ENCODE data around the gene PRDM16.

PRDM16 gene

GRCh38 chr1:3313576-3313950, 244.6 kb downstream of the PRDM16 start:
- Histone ChIP-seq H3K27ac (no peak overlapping the region), H4K20me1 (no peaks in the 10 kb centered on the region; the same call in 1 of the 2 replicates), H3K27me3 (peaks cover 33% of the 10 kb centered on the region), H3K9me3 (peaks cover 21% of the 10 kb centered on the region), H3K36me3 (no peaks in the 10 kb centered on the region), H3K4me2 (no peak overlapping the region), H3K9ac (no peak overlapping the region), H3K4me1 (peaks cover 27% of the 10 kb centered on the region), H3K4me3 (no peak overlapping the region)
- TF ChIP-seq Cebpa-rat (IDR thresholded peaks at IDR 0.05): no peak

- no peak overlapping the region for H3K4me3 ChIP-seq
- peak overlapping the region; percentile 62 for H3K4me2 ChIP-seq
- peaks cover 27% of the 10 kb centered on the region for H3K4me1 ChIP-seq
- no peak for TF ChIP-seq Cebpa-rat (IDR thresholded peaks at IDR 0.05)
- no peak overlapping the region for H3K27ac ChIP-seq
- H3K9ac ChIP-seq: no peak overlapping the region
- no peaks in the 10 kb centered on the region for H4K20me1 ChIP-seq
- peaks cover 21% of the 10 kb centered on the region for H3K9me3 ChIP-seq
- H3K36me3 ChIP-seq: no peaks in the 10 kb centered on the region
- peaks cover 33% of the 10 kb centered on the region for H3K27me3 ChIP-seq
Measured at GRCh38 chr1:3314491-3315381, 245.7 kb downstream of the PRDM16 start.

- Histone ChIP-seq H3K9ac (no peak overlapping the region), H3K4me2 (peak overlapping the region; percentile 3; the same call in 1 of the 2 replicates), H3K27ac (no peak overlapping the region), H3K4me1 (peaks cover 34% of the 10 kb centered on the region), H3K4me3 (no peak overlapping the region), H3K9me3 (peaks cover 21% of the 10 kb centered on the region), H4K20me1 (no peaks in the 10 kb centered on the region), H3K36me3 (no peaks in the 10 kb centered on the region), H3K27me3 (peaks cover 33% of the 10 kb centered on the region)
- TF ChIP-seq Cebpa-rat (IDR thresholded peaks at IDR 0.05): no peak
Measured at GRCh38 chr1:3315399-3316339, 246.7 kb downstream of the PRDM16 start.

- no peak for TF ChIP-seq Cebpa-rat (IDR thresholded peaks at IDR 0.05)
- H3K9ac ChIP-seq: no peak overlapping the region
- peaks cover 41% of the 10 kb centered on the region for H3K4me1 ChIP-seq
- H3K27ac ChIP-seq: peak overlapping the region; percentile 18; the same call in 1 of the 2 replicates
- H3K36me3 ChIP-seq: no peaks in the 10 kb centered on the region
- peaks cover 33% of the 10 kb centered on the region for H3K27me3 ChIP-seq
- H3K9me3 ChIP-seq: peaks cover 21% of the 10 kb centered on the region
- H4K20me1 ChIP-seq: no peaks in the 10 kb centered on the region
- no peak overlapping the region for H3K4me2 ChIP-seq
- H3K4me3 ChIP-seq: no peak overlapping the region
Measured at GRCh38 chr1:3316340-3316943, 247.4 kb downstream of the PRDM16 start.

GRCh38 chr1:3317456-3317855, 248.5 kb downstream of the PRDM16 start:
- H4K20me1 ChIP-seq: no peaks in the 10 kb centered on the region
- TF ChIP-seq Cebpa-rat (IDR thresholded peaks at IDR 0.05): no peak
- peaks cover 24% of the 10 kb centered on the region for H3K27me3 ChIP-seq
- no peak overlapping the region for H3K27ac ChIP-seq
- no peak overlapping the region for H3K4me2 ChIP-seq
- no peak overlapping the region for H3K9ac ChIP-seq
- H3K9me3 ChIP-seq: peaks cover 21% of the 10 kb centered on the region
- no peaks in the 10 kb centered on the region for H3K36me3 ChIP-seq
- H3K4me3 ChIP-seq: no peak overlapping the region
- peaks cover 46% of the 10 kb centered on the region for H3K4me1 ChIP-seq

GRCh38 chr1:3318329-3318728, 249.3 kb downstream of the PRDM16 start:
- Histone ChIP-seq H3K4me3 (no peak overlapping the region), H3K36me3 (no peaks in the 10 kb centered on the region), H3K9me3 (peaks cover 21% of the 10 kb centered on the region), H3K9ac (no peak overlapping the region), H3K27ac (no peak overlapping the region), H4K20me1 (peaks cover 3% of the 10 kb centered on the region; the same call in 1 of the 2 replicates), H3K4me1 (peaks cover 46% of the 10 kb centered on the region), H3K27me3 (peaks cover 24% of the 10 kb centered on the region), H3K4me2 (no peak overlapping the region)
- TF ChIP-seq Cebpa-rat (IDR thresholded peaks at IDR 0.05): no peak

- H3K9me3 ChIP-seq: peaks cover 21% of the 10 kb centered on the region
- H3K9ac ChIP-seq: no peak overlapping the region
- H3K4me2 ChIP-seq: peak overlapping the region; percentile 67
- H3K27ac ChIP-seq: no peak overlapping the region
- H4K20me1 ChIP-seq: peaks cover 16% of the 10 kb centered on the region; the same call in 1 of the 2 replicates
- no peak overlapping the region for H3K4me3 ChIP-seq
- H3K36me3 ChIP-seq: no peaks in the 10 kb centered on the region
- peaks cover 38% of the 10 kb centered on the region for H3K4me1 ChIP-seq
- TF ChIP-seq Cebpa-rat (IDR thresholded peaks at IDR 0.05): no peak
- H3K27me3 ChIP-seq: peaks cover 25% of the 10 kb centered on the region
Measured at GRCh38 chr1:3319874-3320245, 250.9 kb downstream of the PRDM16 start.

GRCh38 chr1:3320246-3321152, 251.5 kb downstream of the PRDM16 start:
- H3K9ac ChIP-seq: no peak overlapping the region
- peaks cover 16% of the 10 kb centered on the region; the same call in 1 of the 2 replicates for H4K20me1 ChIP-seq
- TF ChIP-seq Cebpa-rat (IDR thresholded peaks at IDR 0.05): no peak
- no peak overlapping the region for H3K27ac ChIP-seq
- peak overlapping the region; percentile 67 for H3K4me2 ChIP-seq
- peaks cover 21% of the 10 kb centered on the region for H3K9me3 ChIP-seq
- peaks cover 30% of the 10 kb centered on the region for H3K27me3 ChIP-seq
- H3K4me1 ChIP-seq: peaks cover 34% of the 10 kb centered on the region
- no peaks in the 10 kb centered on the region for H3K36me3 ChIP-seq
- no peak overlapping the region for H3K4me3 ChIP-seq

Measured in BLaER1 (cell line).